GM12801 (cell line): ENCODE results near the gene KCNJ10.

Experiments used
- TF ChIP-seq, protein P1 (sequence below): IDR thresholded peaks from one replicate; pipeline ENCODE4 v1.5.1; 2011; ENCODE audit warnings: control low read depth; ENCODE audit not compliant: insufficient read length; ENCODE audit errors: extremely low read depth

The KCNJ10 gene

DNA sequence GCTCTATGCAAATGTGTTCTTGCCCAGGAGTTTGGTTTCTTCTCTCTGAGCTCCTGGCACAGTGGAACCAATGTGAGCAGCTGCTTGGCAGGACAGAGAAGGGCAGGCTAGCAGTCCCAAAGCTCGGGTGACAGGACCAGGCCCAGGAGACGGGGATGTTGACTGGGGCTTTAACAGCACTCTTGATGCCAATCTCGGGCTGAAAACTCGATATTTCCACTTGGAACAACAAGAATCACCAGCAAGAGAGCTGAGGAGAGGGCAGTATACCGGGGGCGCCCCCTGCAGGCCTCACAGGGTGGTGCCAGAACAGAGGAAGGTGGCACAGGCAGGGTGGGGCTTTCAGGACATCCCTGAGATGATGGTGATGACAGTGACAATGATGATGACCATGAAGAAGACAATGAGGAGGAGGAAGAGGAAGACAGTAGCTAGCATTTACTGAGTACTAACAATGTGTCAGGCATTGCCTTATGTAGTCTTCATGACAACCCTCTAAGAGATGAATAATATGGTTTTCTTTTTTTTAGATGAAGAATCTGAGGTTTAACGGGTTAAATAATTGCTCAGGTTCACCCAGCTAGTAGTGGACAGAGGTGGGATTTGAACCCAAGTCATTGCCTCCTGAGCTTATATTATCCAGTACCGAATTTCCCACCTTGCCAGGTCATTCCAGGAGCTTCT lies 8.7 kb upstream of the KCNJ10 start:
- TF ChIP-seq, protein P1, sequence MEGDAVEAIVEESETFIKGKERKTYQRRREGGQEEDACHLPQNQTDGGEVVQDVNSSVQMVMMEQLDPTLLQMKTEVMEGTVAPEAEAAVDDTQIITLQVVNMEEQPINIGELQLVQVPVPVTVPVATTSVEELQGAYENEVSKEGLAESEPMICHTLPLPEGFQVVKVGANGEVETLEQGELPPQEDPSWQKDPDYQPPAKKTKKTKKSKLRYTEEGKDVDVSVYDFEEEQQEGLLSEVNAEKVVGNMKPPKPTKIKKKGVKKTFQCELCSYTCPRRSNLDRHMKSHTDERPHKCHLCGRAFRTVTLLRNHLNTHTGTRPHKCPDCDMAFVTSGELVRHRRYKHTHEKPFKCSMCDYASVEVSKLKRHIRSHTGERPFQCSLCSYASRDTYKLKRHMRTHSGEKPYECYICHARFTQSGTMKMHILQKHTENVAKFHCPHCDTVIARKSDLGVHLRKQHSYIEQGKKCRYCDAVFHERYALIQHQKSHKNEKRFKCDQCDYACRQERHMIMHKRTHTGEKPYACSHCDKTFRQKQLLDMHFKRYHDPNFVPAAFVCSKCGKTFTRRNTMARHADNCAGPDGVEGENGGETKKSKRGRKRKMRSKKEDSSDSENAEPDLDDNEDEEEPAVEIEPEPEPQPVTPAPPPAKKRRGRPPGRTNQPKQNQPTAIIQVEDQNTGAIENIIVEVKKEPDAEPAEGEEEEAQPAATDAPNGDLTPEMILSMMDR: no peak

DNA sequence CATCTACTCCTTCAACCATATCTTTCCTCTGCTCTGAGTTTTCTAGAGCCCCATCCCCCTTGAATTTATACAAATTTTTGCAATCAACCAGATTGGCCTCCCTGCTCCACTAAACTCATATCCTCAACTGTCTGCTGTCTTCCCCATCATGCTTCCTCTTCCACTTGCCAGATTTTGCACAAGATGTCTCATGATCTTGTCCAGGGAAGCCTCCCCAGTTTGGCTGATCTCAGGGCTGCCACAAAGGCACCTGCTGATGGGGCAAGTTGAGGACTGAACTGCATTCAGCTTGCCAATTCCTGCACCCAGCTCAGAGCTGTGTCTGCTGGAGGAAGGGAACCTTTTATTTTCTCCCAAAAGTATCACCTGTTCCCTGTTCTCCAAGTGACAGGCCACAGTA lies 7.5 kb upstream of the KCNJ10 start:
- TF ChIP-seq, protein P1: no peak

DNA sequence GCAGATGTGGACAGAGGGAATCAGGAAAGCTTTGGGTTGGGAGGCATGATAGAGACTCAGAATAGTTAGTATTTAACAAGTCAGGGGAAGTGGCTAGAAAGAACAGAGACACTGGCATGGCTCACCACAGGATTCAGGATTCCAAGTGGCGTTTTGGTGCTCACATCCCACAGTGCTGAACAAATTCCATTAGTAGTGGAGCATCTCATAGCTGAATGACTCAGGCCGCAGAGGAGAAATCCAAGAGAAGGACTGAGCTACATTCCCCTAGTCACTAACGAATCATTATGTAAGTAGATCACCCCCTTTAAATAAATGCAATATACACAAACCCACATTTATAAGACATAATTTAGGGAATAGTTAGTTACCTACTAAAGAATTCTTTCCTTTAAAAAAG lies 6.3 kb upstream of the KCNJ10 start:
- TF ChIP-seq, protein P1: no peak

DNA sequence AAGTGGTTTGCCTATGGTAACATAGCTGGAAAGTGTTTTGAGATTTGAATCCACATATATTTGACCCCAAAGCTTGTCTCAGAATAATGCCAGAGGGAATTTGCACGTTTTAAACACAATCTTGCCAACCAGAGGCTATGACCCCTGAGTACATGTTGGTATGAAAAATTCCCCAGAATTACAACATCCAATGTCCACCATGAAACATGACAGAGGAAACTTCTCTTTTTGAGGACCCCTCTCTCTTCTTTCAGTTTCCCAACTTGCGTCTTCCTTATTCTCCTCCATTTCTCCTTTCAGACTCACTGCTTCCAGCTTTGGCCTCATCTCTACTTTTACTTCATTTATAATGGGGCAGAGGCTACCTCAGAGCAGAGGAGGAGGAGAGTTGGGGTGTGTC lies 5.9 kb upstream of the KCNJ10 start:
- TF ChIP-seq, protein P1: no peak

DNA sequence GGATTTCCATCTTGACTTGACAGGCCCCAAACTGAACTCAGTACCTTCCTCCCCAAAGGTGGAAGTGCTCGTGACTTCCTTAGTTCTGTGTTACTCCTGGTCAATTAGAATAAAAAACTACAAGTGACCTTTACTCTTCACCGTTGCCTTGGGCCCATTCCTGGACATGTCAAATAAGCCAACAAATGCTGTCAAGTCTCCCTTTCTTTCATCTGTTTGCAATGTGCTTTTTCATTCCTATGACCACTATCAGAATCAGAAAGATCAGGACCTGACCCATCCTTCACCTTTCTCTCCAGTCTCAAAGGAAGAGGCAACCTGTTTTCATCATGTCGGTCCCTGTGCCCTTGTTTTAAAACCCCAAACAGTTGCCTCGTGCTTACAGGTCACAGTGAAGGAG lies 4.9 kb upstream of the KCNJ10 start:
- TF ChIP-seq, protein P1: no peak

DNA sequence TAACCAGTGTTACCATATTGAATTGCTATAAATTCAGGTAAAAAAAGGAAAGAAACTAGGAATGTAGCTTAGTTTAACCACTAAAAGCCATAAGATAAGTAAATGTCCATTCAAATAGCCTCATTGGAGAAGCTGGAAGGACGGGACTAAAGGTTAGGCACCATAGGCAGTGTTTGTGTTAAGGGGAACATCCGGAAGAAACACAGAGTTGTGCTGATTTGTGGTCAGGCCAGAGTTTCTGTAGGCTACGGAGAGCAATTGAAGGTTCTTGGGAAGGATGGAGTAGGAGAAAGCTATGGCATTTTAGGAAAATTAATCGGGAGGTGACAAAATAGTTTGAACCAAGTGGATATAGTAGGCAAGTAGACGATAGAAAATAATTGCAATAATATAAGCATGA lies 1.3 kb upstream of the KCNJ10 start:
- TF ChIP-seq, protein P1: no peak

DNA sequence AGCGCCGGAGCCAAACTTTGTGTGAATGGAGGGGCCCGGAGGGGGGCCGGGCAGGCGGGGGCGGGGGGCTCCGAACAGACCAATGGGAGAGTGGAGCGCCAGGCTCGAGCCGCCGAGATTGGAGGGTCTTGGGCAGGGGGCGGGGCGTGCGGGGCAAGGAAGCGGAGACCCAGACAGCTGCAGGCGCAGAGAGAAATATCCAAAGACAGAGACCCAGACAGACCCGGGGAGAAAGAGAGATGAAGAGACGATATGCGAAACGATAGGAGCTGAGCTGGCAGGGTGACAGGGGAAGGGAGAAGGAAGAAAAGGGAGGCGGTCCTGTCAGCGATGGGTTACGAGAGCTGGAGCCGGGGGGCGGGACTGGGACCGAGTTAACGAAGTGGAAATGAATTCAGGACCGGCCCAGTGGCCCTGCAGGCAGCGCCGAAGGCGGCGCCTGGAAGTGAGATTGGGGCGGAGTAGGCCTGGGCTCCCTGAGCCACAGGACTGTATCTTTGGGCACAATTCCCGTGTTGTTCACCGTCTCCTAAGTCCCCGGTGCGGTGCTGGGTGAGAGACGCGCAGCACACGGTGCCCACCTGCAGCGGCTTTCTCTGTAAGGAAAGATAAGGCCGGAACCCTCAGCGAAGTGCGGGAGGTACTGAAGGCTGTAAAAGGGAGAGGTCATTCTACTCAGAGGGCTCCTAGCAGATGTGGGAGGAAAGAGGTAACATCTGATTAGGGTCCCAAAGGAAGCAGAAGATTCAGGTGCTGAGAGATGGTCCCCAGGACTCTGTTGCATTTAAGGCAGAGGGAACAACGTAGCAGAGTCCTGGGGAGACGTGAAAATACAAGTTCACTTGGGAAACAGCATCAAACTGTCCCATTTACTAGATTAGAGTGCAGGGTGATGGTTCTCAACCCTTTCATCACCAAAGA lies 543 bp upstream of the KCNJ10 start:
- TF ChIP-seq, protein P1: no peak
